H9 (cell line): ENCODE data around the gene CD226. TPM values are rescaled to one million over a fixed set of nuclear protein-coding genes. Genes with fewer than 3 reads are reported as not detected.

Experiments used
- DNase-seq: peaks from one replicate; pipeline ENCODE4 v3.0.0-alpha.2; 2017
- H2AFZ ChIP-seq: one replicate; pipeline ENCODE4 v1.6.1; 2013; ENCODE audit warnings: mild to moderate bottlenecking, low read length, control low read depth, moderate library complexity
- H2AK5ac ChIP-seq: 2 replicates; pipeline ENCODE4 v1.6.1; 2013; ENCODE audit warnings: low read length, control low read depth, mixed read lengths; ENCODE audit not compliant: insufficient read length
- H2BK120ac ChIP-seq: one replicate; pipeline ENCODE4 v1.6.1; 2013; ENCODE audit warnings: low read depth, mild to moderate bottlenecking, low read length, control low read depth, inconsistent platforms; ENCODE audit not compliant: poor library complexity, severe bottlenecking
- H2BK12ac ChIP-seq: 2 replicates; pipeline ENCODE4 v1.6.1; 2013; ENCODE audit warnings: low read length, control low read depth, mixed read lengths, low read depth; ENCODE audit not compliant: insufficient read length
- H2BK15ac ChIP-seq: 2 replicates; pipeline ENCODE4 v1.6.1; 2013; ENCODE audit warnings: low read depth, low read length, control low read depth
- H2BK20ac ChIP-seq: one replicate; pipeline ENCODE4 v1.6.1; 2013; ENCODE audit warnings: low read depth, mild to moderate bottlenecking, low read length, control low read depth, inconsistent platforms; ENCODE audit not compliant: poor library complexity, severe bottlenecking
- H2BK5ac ChIP-seq: 2 replicates; pipeline ENCODE4 v1.6.1; 2013; ENCODE audit warnings: low read length, control low read depth, mixed read lengths; ENCODE audit not compliant: insufficient read length
- H3K14ac ChIP-seq: 2 replicates; pipeline ENCODE4 v1.6.1; 2013; ENCODE audit warnings: low read length, control low read depth; ENCODE audit not compliant: insufficient read depth
- H3K18ac ChIP-seq: 2 replicates; pipeline ENCODE4 v1.6.1; 2013; ENCODE audit warnings: low read depth, mild to moderate bottlenecking, mixed read lengths, low read length, control low read depth; ENCODE audit not compliant: insufficient read length
- H3K23ac ChIP-seq: 2 replicates; pipeline ENCODE4 v1.6.1; 2013; ENCODE audit warnings: low read length, control low read depth, mixed read lengths, low read depth; ENCODE audit not compliant: insufficient read length
- H3K23me2 ChIP-seq: 2 replicates; pipeline ENCODE4 v1.6.1; 2013; ENCODE audit warnings: low read depth, mild to moderate bottlenecking, mixed read lengths, low read length, control low read depth; ENCODE audit not compliant: insufficient read length, poor library complexity, severe bottlenecking
- H3K27ac ChIP-seq: 2 replicates; pipeline ENCODE4 v1.5.1; 2013; ENCODE audit warnings: low read length, control low read depth, mixed read lengths, low read depth; ENCODE audit not compliant: insufficient read length
- H3K27me3 ChIP-seq: 2 replicates; pipeline ENCODE4 v1.6.1; 2013; ENCODE audit warnings: low read length, control low read depth, inconsistent platforms; ENCODE audit not compliant: insufficient read depth
- H3K4ac ChIP-seq: 2 replicates; pipeline ENCODE4 v1.6.1; 2013; ENCODE audit warnings: low read depth, mild to moderate bottlenecking, control low read depth, inconsistent platforms, low read length, moderate library complexity
- H3K4me1 ChIP-seq: 2 replicates; pipeline ENCODE4 v1.6.1; 2013; ENCODE audit warnings: low read length, control low read depth, inconsistent platforms; ENCODE audit not compliant: insufficient read depth
- H3K4me2 ChIP-seq: 2 replicates; pipeline ENCODE4 v1.6.1; 2013; ENCODE audit warnings: low read length, control low read depth, mixed read lengths; ENCODE audit not compliant: insufficient read length, insufficient read depth
- H3K56ac ChIP-seq: 2 replicates; pipeline ENCODE4 v1.6.1; 2013; ENCODE audit warnings: low read depth, mild to moderate bottlenecking, mixed read lengths, low read length, control low read depth; ENCODE audit not compliant: insufficient read length
- H3K79me1 ChIP-seq: 2 replicates; pipeline ENCODE4 v1.6.1; 2013; ENCODE audit warnings: low read depth, mild to moderate bottlenecking, moderate library complexity, low read length, control low read depth, inconsistent platforms; ENCODE audit not compliant: insufficient read depth, poor library complexity, severe bottlenecking
- H3K79me2 ChIP-seq: 2 replicates; pipeline ENCODE4 v1.6.1; 2013; ENCODE audit warnings: low read length, control low read depth, inconsistent platforms; ENCODE audit not compliant: insufficient read depth
- H3K9ac ChIP-seq: 2 replicates; pipeline ENCODE4 v1.6.1; 2013; ENCODE audit warnings: low read length, control low read depth, mixed read lengths; ENCODE audit not compliant: insufficient read length; ENCODE audit errors: extremely low read depth
- H3K9me3 ChIP-seq: one replicate; pipeline ENCODE4 v1.6.1; 2013; ENCODE audit warnings: low read depth, low read length, inconsistent platforms; ENCODE audit not compliant: control insufficient read depth
- H3T11ph ChIP-seq: one replicate; pipeline ENCODE4 v1.6.1; 2013; ENCODE audit warnings: mild to moderate bottlenecking, low read length, control low read depth, inconsistent platforms
- H4K20me1 ChIP-seq: one replicate; pipeline ENCODE4 v1.6.1; 2013; ENCODE audit not compliant: control insufficient read depth, insufficient read length, insufficient read depth
- H4K5ac ChIP-seq: 2 replicates; pipeline ENCODE4 v1.6.1; 2013; ENCODE audit warnings: low read depth, mild to moderate bottlenecking, mixed read lengths, low read length, control low read depth; ENCODE audit not compliant: insufficient read length
- H4K8ac ChIP-seq: replicated peaks from 2 replicates; pipeline ENCODE4 v1.6.1; 2013; ENCODE audit warnings: low read length, control low read depth, mixed read lengths, low read depth; ENCODE audit not compliant: insufficient read length
- H4K91ac ChIP-seq: 2 replicates; pipeline ENCODE4 v1.6.1; 2013; ENCODE audit warnings: low read depth, mild to moderate bottlenecking, moderate library complexity, mixed read lengths, low read length, control low read depth; ENCODE audit not compliant: insufficient read length
- H3K27ac Mint-ChIP-seq, 3 experiments: 2 replicates in 2 of 3; 3 replicates in 1 of 3; pipeline ENCODE4 v1.8.0; 2020 to 2021; ENCODE audit warnings: mixed read lengths in 3 of 3, mild to moderate bottlenecking in 1 of 3, moderate library complexity in 1 of 3
- H3K27me3 Mint-ChIP-seq: 2 replicates; pipeline ENCODE4 v1.8.0; 2021; ENCODE audit warnings: low read depth, mild to moderate bottlenecking, moderate library complexity, mixed read lengths
- H3K36me3 Mint-ChIP-seq, 3 experiments: 2 replicates in 2 of 3; 3 replicates in 1 of 3; pipeline ENCODE4 v1.8.0; 2020 to 2021; ENCODE audit warnings: low read depth in 3 of 3, mixed read lengths in 3 of 3; ENCODE audit not compliant: insufficient read depth in 1 of 3
- H3K4me1 Mint-ChIP-seq, 2 experiments: 2 replicates each; pipeline ENCODE4 v1.8.0; 2020; ENCODE audit warnings: mixed read lengths in 2 of 2
- H3K4me3 Mint-ChIP-seq, 2 experiments: 2 replicates in 1 of 2; 3 replicates in 1 of 2; pipeline ENCODE4 v1.8.0; 2020 to 2021; ENCODE audit warnings: mild to moderate bottlenecking in 2 of 2, mixed read lengths in 2 of 2, moderate library complexity in 1 of 2
- H3K9me3 Mint-ChIP-seq, 2 experiments: 2 replicates in 1 of 2; 3 replicates in 1 of 2; pipeline ENCODE4 v1.8.0; 2020; ENCODE audit warnings: mild to moderate bottlenecking in 2 of 2, mixed read lengths in 2 of 2, moderate library complexity in 1 of 2
- WGBS: extraction: QIAGEN DNeasy Blood & Tissue Kit; methylation state at CpG from one replicate; pipeline ENCODE4 v1.1.7; 2013; ENCODE audit warnings: missing lambda C conversion rate, low lambda C conversion rate, mixed read lengths; ENCODE audit not compliant: insufficient read length; ENCODE audit errors: extremely low coverage; 5-methylcytosine and 5-hydroxymethylcytosine counted together
- total RNA-seq: library from RNA; stranded (reverse); gene quantifications from 2 replicates; pipeline ENCODE4 v1.2.1, GENCODE V29; 2021
- TF ChIP-seq, protein P1 (sequence below): fragments of 200-600 bp; sonication (generic); conservative IDR thresholded peaks from 3 replicates; pipeline ENCODE4 v1.8.0; 2021; ENCODE audit warnings: antibody characterized with exemption, mild to moderate bottlenecking

CD226 gene
- total RNA-seq, 1 experiment from 2014 or later: not detected

DNA sequence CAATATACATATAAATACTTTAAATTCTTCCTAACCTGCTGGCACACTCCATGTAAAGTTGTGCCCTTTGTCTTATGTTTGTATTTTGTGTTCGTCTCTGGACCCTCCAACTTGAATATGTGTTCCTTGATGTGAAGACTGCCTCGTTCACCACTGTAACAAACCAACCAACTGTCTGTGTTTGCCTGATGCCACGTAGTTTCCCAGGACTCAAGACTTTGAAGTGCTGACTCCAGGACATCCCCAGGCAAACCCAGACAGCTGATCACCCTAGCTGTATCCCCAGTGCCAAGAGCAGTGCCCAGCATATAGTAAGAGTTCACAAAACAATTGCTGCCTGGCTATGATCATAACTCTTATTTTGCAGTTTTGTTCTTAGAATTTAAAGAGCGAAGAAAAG lies 15.5 kb upstream of the CD226 start:
- H3K23me2 ChIP-seq: no peaks in the 10 kb centered on the region
- H4K8ac ChIP-seq: no peak overlapping the region
- H3K4me1 Mint-ChIP-seq: peaks cover 0 to 2% of the 10 kb centered on the region in 2 experiments; a peak in 2 of 4 replicates
- no peaks in the 10 kb centered on the region for H3K79me2 ChIP-seq
- no peak overlapping the region for H2AK5ac ChIP-seq
- H3K27me3 ChIP-seq: no peaks in the 10 kb centered on the region
- no peak overlapping the region for H3K18ac ChIP-seq
- H3K9ac ChIP-seq: no peak overlapping the region
- no peak overlapping the region for H2BK5ac ChIP-seq
- H2AFZ ChIP-seq: no peak overlapping the region
- H3K27ac Mint-ChIP-seq: no peak overlapping the region
- no peak overlapping the region for H3K4me3 Mint-ChIP-seq
- no peaks in the 10 kb centered on the region; a peak in 2 of 5 replicates for H3K9me3 Mint-ChIP-seq
- H3K56ac ChIP-seq: no peak overlapping the region
- H4K20me1 ChIP-seq: no peaks in the 10 kb centered on the region
- H3K14ac ChIP-seq: no peak overlapping the region
- H3K27ac ChIP-seq: no peak overlapping the region
- H3T11ph ChIP-seq: no peak overlapping the region
- H2BK12ac ChIP-seq: no peak overlapping the region
- H3K9me3 ChIP-seq: no peaks in the 10 kb centered on the region
- no peak overlapping the region for H2BK120ac ChIP-seq
- no peak overlapping the region for H2BK20ac ChIP-seq
- TF ChIP-seq, protein P1, sequence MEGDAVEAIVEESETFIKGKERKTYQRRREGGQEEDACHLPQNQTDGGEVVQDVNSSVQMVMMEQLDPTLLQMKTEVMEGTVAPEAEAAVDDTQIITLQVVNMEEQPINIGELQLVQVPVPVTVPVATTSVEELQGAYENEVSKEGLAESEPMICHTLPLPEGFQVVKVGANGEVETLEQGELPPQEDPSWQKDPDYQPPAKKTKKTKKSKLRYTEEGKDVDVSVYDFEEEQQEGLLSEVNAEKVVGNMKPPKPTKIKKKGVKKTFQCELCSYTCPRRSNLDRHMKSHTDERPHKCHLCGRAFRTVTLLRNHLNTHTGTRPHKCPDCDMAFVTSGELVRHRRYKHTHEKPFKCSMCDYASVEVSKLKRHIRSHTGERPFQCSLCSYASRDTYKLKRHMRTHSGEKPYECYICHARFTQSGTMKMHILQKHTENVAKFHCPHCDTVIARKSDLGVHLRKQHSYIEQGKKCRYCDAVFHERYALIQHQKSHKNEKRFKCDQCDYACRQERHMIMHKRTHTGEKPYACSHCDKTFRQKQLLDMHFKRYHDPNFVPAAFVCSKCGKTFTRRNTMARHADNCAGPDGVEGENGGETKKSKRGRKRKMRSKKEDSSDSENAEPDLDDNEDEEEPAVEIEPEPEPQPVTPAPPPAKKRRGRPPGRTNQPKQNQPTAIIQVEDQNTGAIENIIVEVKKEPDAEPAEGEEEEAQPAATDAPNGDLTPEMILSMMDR: no peak
- WGBS: no CpG with 5 or more reads among the region's 4 CpGs
- peak overlapping the region; percentile 53 for H4K5ac ChIP-seq
- H2BK15ac ChIP-seq: no peak overlapping the region
- no peak overlapping the region for H3K4me2 ChIP-seq
- DNase-seq: no peak
- no peaks in the 10 kb centered on the region for H3K79me1 ChIP-seq
- no peak overlapping the region for H3K23ac ChIP-seq
- H4K91ac ChIP-seq: no peak overlapping the region
- H3K36me3 Mint-ChIP-seq: peaks cover 0 to 1% (median 0%) of the 10 kb centered on the region in 3 experiments; a peak in 2 of 7 replicates
- H3K4me1 ChIP-seq: no peaks in the 10 kb centered on the region
- no peak overlapping the region for H3K4ac ChIP-seq
- no peaks in the 10 kb centered on the region for H3K27me3 Mint-ChIP-seq
